Brain microvascular endothelial cell (primary cell): ENCODE results near the gene PIEZO1.
"Not testable (repeated sequence)": the region's sequence is repeated elsewhere in the genome, so short reads cannot be mapped to it uniquely, and the experiment has no call there.

Experiments used
- DNase-seq: peaks from one replicate; pipeline ENCODE4 v3.0.0-alpha.2; 2020
- H3K27ac ChIP-seq: fragments of 250-450 bp; sonication (Bioruptor Pico); 2 replicates; pipeline ENCODE4 v1.5.1; 2020; ENCODE audit warnings: mild to moderate bottlenecking, moderate library complexity
- H3K27me3 ChIP-seq: fragments of 250-450 bp; sonication (Bioruptor Pico); replicated peaks from 2 replicates; pipeline ENCODE4 v1.5.1; 2020; ENCODE audit warnings: mild to moderate bottlenecking
- H3K36me3 ChIP-seq: fragments of 250-450 bp; sonication (Bioruptor Pico); replicated peaks from 2 replicates; pipeline ENCODE4 v1.5.1; 2020; ENCODE audit warnings: mild to moderate bottlenecking
- H3K4me3 ChIP-seq: 2 replicates; pipeline ENCODE4 v1.5.1; 2011; ENCODE audit warnings: low read depth, mild to moderate bottlenecking, control low read depth, low read length, moderate library complexity
- in situ Hi-C: cut with HindIII; loops from 2 replicates; pipeline ENCODE4 v1.10.0; 2017; ENCODE audit warnings: low sequenced_read_pairs, low pct_ligation_motif_present
- TF ChIP-seq, protein P1 (sequence below): IDR thresholded peaks from 2 replicates; pipeline ENCODE4 v1.5.1; 2011; ENCODE audit warnings: low read depth, mild to moderate bottlenecking, moderate library complexity, low read length, control low read depth, inconsistent platforms; ENCODE audit errors: missing control alignments

Gene PIEZO1

DNA sequence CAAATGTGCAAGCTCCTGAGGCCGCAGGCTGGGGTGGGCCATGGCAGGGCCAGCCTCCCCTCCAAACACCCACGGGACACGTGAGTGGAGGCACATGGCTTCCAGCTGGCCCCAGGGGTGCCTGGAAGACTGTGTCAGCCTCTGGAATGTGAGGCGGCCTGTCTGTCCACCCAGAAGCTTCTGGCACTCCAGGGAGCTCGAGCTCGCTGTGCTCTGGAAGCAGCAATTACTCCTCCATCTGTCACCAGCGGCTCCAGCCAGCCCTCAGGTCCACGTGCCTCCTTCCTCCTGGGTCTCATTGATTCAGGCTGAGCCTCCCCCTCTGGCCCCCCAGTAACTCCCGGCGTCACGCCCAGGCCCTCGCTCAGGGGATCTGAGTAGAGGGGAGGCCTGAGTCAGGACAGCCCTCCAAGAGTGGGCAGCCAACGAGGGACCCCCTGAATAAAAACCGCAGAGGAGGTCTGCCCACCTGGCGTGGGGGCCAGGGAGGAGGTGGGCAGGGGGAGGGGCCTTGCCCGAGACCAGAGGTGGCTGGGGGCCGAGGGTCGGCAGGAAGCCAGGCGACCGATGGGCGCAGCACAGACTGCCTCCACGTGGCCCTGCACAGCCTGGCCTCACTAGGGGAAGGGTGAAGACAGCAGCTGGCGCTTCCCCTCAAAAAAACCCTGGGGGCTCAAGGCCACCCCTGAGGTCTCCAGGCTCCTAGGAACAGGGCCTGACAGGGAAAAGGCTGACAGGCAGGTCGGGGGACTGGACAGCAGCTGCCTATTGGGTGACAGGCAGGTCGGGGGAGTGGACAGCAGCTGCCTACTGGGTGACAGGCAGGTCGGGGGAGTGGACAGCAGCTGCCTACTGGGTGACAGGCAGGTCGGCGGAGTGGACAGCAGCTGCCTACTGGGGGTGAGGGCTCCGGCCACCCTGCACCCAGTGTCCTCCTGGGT lies 11.9 kb downstream of the PIEZO1 start:
- Histone ChIP-seq H3K36me3 (no peaks in the 10 kb centered on the region), H3K27ac (peak overlapping the region; percentile 80), H3K27me3 (no peaks in the 10 kb centered on the region), H3K4me3 (no peak overlapping the region)
- TF ChIP-seq, protein P1, sequence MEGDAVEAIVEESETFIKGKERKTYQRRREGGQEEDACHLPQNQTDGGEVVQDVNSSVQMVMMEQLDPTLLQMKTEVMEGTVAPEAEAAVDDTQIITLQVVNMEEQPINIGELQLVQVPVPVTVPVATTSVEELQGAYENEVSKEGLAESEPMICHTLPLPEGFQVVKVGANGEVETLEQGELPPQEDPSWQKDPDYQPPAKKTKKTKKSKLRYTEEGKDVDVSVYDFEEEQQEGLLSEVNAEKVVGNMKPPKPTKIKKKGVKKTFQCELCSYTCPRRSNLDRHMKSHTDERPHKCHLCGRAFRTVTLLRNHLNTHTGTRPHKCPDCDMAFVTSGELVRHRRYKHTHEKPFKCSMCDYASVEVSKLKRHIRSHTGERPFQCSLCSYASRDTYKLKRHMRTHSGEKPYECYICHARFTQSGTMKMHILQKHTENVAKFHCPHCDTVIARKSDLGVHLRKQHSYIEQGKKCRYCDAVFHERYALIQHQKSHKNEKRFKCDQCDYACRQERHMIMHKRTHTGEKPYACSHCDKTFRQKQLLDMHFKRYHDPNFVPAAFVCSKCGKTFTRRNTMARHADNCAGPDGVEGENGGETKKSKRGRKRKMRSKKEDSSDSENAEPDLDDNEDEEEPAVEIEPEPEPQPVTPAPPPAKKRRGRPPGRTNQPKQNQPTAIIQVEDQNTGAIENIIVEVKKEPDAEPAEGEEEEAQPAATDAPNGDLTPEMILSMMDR = no peak
- DNase-seq = peak; percentile 87
- in situ Hi-C loops = loop anchor here (25.0 kb wide), 1 partner anchor 389 kb away; the partner anchor contains the start of gene CDH15

DNA sequence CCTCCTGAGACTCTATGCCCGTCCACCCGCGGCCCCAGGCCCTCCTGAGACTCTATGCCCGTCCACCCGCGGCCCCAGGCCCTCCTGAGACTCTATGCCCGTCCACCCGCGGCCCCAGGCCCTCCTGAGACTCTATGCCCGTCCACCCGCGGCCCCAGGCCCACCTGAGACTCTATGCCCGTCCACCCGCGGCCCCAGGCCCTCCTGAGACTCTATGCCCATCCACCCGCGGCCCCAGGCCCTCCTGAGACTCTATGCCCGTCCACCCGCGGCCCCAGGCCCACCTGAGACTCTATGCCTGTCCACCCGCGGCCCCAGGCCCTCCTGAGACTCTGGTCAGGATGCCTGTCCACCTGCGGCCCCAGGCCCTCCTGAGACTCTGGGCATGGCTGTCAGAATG lies 13.2 kb downstream of the PIEZO1 start:
- DNase-seq, H3K27ac ChIP-seq, H3K4me3 ChIP-seq, H3K36me3 ChIP-seq, H3K27me3 ChIP-seq: not testable (repeated sequence)
- in situ Hi-C loops = loop anchor here (25.0 kb wide), 1 partner anchor 391 kb away; the partner anchor contains the start of gene CDH15

DNA sequence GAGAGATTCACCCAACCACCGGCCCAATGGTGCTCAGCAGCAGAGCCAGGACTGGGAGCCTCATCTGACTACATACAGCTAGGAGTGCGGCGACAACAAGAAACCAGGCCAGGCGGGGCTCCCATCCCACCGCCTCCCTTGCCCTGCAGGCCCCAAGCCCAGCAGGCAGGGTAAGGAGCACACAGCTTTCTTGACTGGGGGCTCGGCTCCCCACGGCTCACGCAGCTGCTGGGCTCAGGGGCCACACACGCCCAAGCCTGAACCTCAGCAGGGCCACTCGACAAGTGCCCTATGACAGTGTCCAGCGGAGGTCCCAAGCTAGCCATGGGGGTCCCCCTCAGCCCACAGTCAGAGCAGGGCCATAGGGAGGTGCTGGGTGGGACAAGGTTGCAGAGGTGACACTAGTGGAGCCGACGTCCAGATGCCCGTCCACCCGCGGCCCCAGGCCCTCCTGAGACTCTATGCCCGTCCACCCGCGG lies 13.7 kb downstream of the PIEZO1 start:
- in situ Hi-C loops = loop anchor here (25.0 kb wide), 1 partner anchor 391 kb away; the partner anchor contains the start of gene CDH15
- no peaks in the 10 kb centered on the region for H3K36me3 ChIP-seq
- peak overlapping the region; percentile 46 for H3K27ac ChIP-seq
- no peak overlapping the region for H3K4me3 ChIP-seq
- TF ChIP-seq, protein P1 = no peak
- no peaks in the 10 kb centered on the region for H3K27me3 ChIP-seq
- no peak for DNase-seq

DNA sequence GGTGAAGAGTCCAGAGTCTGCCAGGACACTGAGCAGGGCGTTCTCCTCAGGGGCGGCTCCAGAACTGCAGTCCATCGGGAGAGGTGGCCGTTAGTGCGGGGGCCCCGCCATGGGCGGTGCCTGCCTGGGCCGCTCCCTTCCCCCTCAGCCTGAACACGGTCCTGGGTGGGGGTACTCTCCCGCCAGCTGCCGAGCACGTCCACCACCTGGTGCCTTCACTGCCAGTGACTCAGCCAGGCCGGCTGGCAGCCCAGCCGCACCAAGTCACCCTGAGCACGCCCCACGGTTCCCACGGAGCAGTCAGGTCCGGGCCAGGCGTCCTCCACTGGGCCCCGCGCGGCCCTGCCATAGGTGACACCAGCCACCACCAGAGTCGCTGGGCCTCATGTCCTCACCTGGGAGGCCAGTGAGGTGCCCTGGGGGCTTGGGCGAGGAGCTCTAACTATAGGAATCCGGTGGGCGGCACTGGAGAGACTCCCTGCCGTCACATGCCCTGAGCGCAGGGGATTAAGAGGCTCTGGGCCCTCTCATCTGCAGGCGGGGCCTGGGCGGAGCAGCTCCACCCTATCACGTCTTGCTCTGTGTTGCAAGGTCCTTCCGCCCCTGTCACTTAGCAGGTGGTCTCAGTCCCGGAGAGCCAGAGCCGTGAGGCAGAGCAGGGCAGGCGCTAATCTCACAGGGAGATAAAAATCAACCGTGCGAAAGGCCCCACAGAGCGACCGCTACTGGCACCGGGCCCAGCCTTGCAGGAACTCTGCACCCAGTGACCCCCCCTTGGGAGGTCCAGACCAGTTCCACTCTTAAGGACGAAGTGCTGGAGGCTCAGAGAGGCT lies 14.3 kb downstream of the PIEZO1 start:
- Histone ChIP-seq H3K36me3 (peaks cover 5% of the 10 kb centered on the region), H3K4me3 (peak overlapping the region; percentile 22), H3K27me3 (no peaks in the 10 kb centered on the region), H3K27ac (peak overlapping the region; percentile 46)
- in situ Hi-C loops = loop anchor here (25.0 kb wide), 1 partner anchor 392 kb away; the partner anchor contains the start of gene CDH15
- TF ChIP-seq, protein P1 = no peak
- peak; percentile 80 for DNase-seq

DNA sequence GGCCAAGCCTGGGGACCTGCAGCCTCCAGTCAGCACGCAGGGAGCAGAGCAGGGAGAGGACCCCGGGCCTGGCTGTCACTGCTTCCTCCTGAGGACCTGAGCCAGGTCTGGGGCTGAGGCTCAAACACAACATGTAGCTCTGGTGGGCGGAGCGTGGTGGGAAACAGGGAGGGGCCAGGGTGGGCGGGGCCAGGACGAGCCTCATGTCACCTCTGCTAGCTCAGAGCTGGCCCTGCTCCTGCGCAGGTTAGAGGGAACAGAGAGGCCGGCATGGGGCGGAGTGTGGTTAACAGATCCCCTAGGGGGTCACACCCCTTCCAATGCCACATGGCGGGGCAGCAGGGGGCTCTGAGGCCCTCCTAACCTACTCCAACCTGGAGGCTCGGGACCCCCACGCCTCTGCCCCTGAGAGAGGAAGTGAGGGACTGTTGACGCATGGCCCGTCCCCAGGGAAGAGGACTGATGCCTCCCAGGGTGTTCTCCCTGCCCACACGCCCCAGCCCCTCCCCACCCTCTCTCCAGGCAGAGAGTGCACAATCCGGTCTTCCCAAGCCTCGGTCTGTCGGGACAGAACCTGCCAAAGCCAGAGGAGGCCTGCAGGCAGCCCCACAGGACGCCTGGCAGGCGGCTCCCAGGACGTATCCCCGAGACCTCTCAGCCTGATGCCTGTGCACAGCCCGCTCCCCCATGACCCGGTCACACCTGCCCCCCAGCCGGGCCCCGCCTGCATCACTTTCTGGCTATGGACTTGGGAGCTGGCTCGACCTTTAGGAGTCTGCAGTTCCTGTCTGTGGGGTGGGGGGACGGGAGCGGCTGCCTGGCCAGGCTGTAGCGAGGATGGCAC lies 15.2 kb downstream of the PIEZO1 start:
- Histone ChIP-seq H3K27me3 (no peaks in the 10 kb centered on the region), H3K36me3 (peaks cover 5% of the 10 kb centered on the region), H3K27ac (peak overlapping the region; percentile 46), H3K4me3 (no peak overlapping the region)
- DNase-seq = no peak
- in situ Hi-C loops = loop anchor here (25.0 kb wide), 1 partner anchor 392 kb away; the partner anchor contains the start of gene CDH15
- TF ChIP-seq, protein P1 = no peak
